HS-27A (cell line): ENCODE measurements around the gene ATF6B.
"Not testable (repeated sequence)": the region's sequence is repeated elsewhere in the genome, so short reads cannot be mapped to it uniquely, and the experiment has no call there.

Experiments
- DNase-seq: peaks from one replicate; pipeline ENCODE4 v3.0.0-alpha.2; 2012; ENCODE audit warnings: low read depth, missing footprints

ATF6B gene

DNA sequence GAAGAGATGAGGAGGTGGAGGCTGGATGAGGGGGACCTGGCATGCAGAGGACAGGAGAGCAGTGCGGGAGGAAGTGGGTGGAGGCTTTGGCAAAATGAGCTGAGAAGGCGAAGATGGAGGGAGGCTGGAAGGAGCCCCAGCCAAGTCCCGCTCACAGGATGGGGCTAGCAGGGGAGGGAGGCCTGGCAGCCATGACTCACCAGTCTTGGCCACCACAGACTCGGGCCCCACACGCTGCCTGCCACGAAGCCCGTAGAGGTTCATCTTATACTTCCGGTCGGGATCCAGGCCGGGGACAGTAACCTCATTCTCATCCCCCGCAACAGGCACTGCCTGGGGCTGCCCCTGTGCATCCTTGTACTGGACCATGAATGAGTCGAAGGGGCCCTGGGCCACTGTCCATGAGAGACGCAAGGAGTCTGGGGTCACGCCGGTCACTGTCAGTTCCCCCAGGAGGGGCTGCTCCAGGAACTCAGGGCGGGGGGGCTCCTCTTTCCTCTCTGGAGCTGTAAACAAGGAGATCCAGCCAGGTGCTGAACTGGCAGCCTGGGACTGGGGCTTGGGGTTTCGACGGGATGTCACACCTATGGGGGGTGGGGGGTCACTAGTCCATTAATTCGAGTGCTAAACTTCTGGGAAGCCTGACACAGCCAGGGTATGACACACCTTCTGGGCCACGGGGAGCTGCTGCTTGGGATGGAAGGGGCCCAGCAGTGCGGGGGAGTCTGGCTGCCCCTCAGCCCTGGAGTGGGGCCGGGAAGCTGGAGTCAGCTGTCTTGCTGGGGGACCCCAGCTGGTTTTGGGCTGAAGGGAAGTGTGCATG is 46.7 kb downstream of the ATF6B start:
- DNase-seq: peak; percentile 75

DNA sequence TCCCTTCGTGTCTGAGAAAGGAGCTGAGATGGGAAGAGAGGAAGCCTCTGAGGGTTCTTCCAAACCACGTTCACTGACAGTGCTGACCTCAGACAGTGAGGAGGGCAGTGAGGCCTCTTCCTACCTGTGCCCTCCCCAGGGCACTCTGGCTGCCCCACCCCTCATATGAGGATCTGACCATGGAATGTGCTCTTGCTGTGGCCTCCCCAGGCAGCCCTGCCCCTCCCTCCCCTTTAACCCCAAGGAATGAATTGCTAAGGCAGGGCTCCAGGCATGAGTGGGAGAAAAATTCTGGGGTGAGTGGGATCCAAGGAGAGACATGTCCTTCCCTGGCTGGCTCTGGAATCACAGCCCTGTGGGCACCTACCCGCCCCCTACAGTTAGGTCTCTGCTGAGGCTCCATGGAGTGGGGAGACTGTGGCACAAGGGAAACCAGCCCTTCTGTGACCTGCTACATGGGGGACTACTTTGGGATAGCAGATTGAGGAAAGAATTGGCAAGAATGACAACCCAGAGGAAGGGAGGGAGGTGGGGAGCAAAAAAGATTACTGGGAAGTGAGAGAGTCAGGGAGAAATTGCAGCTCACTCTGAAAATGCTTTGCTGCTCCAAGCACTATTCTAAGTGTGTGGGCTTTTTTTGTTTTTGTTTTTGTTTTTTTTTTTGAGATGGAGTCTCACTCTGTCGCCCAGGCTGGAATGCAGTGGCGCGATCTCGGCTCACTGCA is 48.3 kb downstream of the ATF6B start:
- DNase-seq: no peak

DNA sequence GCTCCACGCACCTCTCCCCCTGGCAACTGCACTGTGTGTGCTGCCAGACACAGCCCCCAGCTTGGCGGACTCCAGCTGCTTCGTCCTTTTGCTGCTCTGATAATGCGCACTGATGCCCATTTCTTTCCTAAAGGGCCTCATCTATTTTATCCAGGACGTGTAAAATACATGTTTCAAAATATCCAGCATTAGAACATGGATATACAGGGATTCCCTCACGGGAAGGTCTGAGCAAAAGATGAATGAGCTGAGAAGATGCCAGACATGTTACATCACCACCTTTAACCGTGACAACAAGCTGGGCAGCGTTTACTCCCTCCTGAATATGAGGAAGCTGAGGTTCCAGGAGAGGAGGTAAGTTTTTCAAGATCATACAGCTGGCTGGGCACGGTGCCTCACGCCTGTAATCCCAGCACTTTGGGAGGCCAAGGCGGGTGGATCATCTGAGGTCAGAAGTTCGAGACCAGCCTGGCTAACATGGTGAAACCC is 51.7 kb downstream of the ATF6B start:
- no peak for DNase-seq

DNA sequence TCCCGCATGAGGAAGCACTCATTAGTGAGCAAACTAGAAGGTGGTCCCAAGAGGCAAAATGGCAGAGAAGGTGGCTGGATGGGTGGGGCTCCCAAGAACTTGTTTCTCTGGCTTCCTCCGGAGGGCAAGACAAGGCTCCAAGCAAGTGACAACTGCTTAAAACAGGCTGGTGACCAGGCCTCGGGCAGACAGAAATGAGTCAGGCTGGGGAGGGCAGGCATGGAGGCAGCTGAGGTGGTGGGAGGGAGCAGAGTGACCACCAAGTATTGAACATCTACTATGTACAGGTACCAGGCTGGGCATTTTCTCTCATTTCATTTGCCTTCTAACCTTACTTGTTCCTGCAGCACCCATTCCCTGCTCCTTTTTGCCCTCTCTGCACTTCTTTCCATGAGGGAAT is 52.3 kb downstream of the ATF6B start:
- no peak for DNase-seq

DNA sequence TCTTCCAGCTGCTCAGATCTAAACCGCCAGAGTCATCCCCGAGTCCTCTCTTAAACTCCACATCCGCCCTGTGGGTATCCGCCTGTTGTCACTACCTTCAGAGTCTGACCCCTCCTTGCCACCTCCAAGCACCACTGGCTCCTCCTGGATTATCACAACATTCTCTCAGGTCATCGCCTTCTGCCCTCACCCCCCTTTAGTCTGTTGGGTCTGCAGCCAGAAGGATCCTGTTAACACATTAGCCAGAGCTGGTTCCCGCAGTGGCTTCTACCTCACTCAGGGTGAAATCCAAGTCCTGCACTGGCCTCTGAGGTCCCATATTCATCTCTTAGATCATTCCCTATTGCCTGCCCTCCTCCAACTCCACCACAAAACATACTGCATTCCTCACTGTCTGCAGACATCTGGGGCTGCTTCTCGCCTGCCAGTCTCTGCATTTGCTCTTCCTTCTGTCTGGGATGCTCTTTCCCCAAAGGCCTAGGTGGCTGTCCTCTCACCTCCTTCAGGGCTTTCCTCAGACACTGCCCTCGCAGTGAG is 53.0 kb downstream of the ATF6B start:
- no peak for DNase-seq

DNA sequence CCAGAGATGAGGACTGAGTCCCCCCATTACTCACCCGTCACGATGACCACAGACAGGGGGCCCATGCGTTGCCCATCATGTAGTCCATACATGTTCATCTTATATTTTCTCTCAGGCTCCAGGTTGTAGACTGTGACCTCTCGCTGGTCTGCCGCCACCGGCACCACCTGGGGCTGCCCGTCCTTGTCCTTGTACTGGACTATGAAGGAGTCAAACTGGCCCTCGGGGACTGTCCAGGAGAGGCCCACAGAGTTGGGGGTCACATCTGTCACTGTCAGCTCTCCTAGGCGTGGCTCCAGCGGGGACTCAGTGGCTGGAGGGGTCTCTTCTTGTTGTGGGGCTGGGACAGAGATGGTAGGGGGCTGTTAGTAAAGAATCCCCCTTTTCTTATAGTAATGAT is 54.4 kb downstream of the ATF6B start:
- DNase-seq: no peak

DNA sequence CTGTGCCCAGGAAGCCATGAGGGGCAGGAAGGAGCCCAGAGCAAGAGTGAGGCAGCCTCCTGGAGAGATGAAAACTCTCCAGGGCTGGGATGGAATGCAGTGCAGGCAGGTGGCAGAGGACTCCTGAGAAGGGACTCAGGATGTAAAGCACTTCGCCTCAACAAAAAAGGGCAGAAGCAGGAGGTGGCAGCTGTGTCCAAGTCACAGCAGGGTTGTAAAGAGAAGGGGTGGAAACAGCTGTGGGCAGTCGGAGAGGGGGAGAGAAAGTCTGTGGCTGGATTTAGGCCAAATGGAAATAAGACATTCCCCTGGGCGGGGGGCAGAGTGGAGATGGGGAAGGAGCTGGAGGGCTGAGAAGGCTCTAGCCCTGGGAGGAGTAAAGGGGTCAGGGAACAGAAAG is 54.9 kb downstream of the ATF6B start:
- DNase-seq: no peak

DNA sequence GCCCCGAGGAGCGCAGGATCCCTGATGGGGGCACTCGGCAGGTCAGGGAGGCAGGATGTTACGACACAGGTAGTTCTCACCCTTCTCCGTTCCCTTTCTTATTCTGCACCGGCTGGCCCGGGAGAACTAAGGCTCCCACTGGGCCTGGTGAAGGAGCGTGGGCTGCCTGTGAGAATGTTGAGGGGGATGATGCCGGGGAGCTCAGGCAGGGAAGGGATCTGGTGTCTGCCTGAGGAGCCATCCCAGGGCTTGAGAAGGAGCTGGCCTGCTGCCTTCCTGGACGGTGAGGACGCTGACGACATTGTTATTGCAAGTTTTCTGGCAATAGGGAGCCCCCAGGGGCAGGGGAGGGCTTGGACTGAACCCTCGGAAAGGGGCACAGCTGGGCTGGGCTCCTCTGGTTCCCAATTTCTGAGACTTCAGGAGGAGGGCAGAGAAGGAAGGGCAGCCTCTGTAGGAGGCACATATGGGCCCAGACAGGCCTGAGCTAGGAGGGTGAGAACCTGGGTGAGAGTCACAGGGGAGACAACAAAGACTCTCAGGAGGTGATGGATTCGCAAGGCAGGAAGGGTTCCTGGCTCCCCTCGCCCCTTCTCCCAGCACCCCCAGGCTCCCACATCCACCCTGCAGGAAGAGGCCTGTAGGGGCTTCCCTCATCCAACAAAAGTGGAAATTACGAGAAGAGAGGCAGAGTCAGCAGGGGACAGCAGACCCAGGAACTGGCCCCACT is 57.1 kb downstream of the ATF6B start:
- DNase-seq: no peak

DNA sequence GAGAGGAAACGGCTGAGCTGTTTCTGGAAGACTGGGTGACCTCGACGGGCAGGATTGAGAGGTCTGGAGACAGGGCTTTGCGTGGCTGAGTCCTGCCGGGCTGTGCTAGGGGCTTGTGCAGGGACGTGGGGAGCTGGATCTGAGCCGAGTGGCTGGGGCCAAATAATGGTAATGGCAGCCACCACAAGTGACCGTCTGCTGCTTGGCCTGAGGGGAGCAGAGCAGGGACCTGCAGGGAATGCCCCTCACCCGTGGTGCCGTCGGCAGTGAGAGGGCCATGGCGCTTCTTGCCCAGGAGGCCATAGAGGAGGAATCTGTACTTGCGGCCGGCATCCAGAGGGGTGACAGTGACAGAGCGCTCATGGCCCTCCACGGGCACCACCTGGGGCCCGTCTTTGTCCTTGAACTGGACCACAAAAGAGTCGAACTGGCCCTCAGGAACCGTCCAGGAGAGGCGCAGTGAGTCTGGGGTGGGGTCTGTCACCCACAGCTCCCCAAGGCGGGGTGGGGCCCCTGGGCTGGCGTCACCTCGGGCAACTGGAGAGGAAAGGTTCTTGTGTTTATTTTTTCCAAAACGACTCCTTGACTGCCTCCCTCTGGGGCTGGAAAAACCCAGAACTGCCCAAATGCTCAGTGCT is 58.0 kb downstream of the ATF6B start:
- DNase-seq: no peak

DNA sequence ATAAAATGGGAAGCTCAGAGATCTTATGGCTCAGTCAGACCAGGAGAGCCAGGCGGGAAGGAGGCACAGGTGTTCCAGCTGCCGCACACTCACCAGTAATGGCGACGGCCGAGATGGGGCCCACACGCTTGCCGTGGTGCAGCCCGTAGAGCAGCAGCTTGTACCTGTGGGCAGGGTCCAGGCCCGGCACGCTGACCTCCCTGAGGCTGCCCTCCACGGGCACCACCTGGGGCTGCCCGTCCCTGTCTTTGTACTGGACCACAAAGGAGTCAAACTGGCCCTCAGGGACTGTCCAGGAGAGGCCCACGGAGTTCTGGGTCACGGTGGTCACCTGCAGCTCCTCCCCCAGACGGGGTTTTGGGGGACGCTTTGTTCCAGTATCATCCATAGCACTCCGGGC is 58.6 kb downstream of the ATF6B start:
- no peak for DNase-seq

DNA sequence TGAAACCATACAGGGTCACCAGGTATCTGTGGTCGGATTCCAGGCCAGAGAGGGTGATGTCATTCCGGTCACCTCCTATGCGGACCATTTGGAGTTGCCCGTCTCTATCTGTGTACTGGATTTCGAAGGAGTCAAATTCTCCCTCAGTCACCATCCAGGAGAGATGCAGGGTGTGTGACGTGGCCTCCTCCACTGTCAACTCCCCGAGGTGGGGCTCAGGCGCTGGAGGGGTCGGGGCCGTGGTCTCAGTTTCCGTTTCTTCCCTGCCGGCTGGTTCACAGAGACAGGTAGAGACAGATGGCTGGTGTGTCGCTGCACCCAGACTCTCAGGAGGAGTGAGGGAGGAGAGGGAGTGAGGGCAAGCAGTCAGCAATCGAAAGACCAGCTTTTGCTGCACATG is 59.2 kb downstream of the ATF6B start:
- DNase-seq: no peak

DNA sequence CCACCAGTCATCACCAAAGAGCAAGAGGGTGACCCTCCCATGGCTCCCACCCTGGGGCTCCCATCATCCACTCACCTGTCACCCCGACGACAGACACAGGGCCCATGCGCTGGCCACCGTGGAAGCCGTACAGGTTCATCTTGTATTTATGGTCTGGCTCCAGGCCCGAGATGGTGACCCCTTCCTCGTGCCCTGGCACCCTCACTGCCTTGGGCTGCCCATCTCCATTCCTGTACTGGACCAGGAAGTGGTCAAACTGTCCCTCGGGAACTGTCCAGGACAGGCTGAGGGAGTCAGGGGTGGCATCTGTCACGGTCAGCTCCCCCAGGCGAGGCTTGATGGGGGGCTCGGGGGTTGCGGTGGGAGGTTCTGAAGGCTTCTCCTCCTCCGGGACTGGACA is 59.7 kb downstream of the ATF6B start:
- DNase-seq: not testable (repeated sequence)

DNA sequence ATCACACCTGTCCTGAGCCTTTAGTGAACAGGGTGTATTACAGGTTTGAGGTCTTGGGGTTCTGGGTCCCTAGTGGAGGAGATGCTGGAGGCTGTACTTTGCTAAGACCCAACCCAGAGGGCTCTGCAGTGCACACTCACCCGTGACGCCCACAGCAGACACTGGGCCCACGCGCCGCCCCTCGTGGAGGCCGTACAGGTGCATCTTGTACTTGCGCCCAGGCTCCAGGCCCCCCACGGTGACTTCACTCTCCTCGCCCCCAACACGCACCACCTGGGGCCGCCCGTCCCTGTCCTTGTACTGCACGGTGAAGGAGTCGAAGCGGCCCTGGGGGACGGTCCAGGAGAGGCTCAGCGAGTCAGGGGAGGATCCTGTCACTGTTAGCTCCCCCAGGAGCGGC is 60.5 kb downstream of the ATF6B start:
- not testable (repeated sequence) for DNase-seq
